ENCODE data around the gene ELP5.
A peak's percentile ranks its signal among the peaks of the same experiment; 100 is the strongest.

ELP5 gene

DNA sequence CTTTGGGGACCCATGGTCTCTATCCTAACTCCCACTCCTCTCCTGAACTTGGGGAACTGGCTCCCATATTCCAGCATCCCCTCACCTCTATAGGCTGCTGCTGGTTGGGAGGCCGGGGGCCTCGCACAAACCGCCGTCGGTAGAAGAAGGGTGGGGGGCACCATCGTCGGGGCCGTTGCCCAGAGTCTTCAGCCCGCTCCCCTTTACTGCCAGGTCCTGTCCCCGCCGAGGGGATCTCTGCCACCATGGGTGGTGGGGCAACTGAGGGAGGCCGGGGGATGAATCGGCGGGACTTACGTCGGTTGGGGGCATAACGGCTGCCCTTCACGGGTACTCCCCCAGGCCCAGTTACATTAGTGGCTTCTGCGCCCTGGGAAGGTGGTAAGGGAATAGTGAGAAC is 38.2 kb downstream of the ELP5 start:
- no peak for DNase-seq

DNA sequence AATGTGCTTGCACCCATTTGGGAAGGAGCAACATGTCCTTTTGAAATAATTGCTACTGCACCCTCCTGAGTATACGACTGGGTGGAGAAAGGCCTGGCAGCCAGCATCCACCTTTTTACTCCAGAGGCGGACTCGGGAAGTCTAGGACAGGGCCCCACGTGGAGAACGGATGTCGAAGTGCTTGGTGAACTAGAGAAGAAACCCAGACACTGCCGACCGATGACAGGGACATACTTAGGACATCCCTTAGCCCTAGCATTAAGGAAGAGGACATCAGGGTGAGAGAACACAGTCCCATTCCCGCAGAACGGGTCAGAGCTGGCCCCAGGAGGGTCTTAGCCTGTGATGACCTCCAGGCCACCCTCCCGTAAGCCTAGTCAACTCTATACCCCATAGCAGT is 38.7 kb downstream of the ELP5 start:
- DNase-seq, result no peak

DNA sequence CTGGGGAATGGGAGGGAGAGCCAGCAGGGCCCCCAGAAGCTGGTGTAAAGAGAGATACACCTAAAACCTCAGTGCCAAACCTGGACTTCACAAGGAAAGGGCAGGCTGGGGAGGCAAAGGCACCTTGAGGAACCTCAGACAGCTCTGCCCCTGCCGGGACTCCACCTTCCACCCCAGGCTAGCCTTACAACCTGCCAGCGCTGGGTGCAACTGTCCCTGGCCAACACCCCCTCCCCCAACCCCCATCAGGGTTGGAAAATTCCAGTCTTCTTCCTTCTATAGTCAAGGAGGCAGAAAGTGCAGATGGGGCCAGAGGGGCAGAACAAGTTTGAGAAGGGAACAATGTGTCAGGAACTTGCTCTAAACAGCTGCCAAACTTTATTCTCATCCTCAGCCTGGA is 40.2 kb downstream of the ELP5 start:
- DNase-seq, result no peak

DNA sequence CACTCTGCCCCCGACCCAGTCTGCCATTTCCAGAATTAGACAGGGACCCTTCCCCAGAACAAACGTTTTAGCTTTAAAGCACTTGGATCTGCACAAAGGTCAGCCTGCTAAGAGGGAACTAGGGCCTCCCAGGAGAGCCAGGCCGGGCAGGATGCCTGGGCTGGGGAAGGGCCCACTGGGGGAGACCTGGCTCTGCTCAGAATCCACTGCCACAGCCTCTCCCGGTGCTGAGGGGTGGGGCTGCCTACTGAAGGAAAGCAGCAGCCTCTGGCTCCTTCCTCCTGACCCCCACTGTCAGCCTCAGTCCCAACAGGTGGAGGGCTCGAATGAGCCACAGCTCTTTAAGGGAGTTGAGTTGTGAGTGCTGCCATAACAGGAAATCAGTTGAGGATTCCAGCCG is 40.7 kb downstream of the ELP5 start:
- no peak for DNase-seq

DNA sequence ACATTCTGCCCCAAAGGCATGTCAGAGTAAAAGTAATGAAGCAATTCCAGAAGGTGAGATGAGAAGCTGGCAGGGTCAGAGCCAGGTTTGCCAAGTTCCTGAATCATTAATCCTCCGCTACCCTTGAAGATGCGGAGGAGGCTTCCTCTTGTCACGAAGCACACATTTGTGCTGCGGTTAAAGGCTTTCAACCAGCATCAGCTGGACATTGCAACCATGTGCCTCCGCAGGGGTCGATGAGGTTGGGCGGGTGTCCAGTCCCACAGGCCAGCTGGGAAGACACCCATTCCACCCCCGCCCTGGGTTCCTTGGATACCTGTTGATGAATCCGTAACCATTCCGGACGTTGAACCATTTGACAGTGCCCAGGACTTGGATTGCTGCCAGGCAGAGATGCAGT is 41.1 kb downstream of the ELP5 start:
- DNase-seq, result no peak

DNA sequence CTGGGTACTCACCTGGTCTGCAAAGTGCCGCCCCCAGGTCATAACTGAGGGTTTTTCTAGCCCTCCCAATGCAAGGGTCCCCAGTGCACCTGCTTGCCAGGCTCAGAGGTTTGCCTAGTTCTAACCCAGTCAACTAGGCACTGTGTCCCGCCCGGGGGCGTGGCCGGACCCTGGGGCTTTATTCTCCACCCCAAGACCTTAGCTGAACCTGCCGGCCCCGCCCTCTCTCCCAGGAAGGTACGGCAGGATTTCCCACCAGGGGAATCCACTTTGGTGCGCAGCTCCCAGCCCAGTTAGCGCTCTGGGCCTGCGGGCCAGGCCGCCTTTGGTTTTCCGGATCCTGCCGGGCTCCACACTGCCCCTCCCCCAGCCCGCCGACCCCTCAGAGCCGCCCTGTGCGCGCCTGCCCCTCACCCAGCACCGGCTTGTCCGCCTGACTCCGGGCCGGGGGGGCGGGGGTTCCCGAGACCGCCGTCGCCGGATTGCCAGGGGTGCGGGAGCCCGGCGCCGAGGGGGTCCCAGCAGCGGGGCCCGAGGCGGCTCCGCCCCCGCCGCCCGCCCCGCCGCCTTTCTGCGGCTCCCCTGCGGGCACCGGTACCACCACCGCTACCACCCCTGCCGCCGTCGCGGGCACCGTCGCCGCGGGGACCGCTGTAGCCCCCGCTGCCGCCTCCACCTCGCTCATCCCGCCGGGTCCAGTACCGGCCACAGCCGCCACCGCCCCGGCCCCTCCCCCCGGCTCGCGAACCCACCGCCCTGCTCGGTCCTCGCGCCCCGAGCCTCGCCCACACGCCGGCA is 42.0 kb downstream of the ELP5 start:
- no peak for DNase-seq

DNA sequence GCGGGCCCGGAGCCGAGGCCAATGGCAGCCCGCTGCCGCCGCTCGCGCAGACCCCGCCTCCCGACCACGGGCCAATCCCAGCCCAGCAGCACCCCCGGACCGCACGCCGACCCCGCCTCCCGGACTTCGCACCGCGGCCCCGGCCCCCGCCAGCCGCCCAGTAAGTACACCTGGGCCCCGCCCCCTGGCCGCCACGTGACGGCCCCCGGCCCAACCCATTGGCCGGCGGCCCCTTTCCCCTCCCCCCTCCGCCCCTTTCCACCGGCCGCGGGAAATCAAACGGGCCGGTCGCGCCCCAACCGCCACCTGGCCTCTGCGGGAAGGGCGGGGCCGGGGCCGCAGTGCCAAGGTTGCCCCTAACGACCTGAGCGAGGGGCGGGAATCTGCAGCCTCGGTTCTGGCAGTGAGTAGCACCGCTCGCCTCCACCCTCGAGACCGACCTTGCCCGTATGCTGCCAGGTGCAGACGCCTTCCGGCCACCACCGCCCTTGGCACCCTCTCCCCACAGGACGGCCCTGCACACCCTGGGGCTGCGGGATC is 42.7 kb downstream of the ELP5 start, which contains the start of gene YBX2:
Gene YBX2, minus strand, starts transcription at position 26 of the 540 bp plus-strand sequence. CDS start 139 bp downstream, outside the sequence.
- DNase-seq, result peak in 1 of 2 experiments; percentile 49

DNA sequence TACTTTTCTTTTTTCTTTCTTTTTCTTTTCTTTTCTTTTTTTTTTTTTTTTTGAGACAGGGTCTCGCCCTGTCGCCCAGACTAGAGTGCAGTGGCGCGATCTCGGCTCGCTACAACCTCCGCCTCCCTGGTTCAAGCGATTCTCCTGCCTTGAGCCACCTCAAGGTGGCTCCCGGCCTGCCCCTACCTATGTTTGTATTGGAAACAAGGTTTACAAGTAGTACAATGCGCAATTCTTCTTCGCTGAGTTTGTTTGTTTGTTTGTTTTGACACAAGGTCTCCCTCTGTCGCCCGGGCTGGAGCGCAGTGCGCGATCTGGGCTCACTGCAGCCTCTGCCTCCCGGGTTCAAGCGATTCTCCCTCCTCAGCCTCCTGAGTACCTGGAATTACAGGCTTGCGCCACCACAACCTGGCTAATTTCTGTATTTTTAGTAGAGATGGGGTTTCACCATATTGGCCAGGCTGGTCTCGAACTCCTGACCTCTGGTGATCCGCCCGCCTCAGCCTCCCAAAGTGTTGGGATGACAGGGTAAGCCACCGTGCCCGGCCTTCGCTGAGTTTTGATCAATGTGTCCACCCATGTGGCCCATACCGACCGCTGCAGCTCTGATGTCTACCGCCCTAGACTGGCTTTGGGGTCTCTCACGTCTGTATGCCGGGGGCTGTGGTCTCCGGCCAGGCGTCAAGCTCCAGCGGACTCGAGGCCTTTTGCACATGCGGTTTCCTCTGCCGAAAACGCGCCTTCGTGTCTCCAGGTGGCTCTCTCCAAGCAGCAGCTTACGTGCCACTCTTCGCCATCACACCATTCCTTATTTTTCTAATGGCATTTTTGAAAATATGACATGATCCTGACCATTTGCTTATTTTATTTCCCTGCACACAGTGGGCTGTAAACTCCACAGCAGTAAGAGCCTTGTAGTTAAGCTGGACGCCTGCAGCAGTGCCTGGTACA is 43.5 kb downstream of the ELP5 start:
- DNase-seq, result no peak

DNA sequence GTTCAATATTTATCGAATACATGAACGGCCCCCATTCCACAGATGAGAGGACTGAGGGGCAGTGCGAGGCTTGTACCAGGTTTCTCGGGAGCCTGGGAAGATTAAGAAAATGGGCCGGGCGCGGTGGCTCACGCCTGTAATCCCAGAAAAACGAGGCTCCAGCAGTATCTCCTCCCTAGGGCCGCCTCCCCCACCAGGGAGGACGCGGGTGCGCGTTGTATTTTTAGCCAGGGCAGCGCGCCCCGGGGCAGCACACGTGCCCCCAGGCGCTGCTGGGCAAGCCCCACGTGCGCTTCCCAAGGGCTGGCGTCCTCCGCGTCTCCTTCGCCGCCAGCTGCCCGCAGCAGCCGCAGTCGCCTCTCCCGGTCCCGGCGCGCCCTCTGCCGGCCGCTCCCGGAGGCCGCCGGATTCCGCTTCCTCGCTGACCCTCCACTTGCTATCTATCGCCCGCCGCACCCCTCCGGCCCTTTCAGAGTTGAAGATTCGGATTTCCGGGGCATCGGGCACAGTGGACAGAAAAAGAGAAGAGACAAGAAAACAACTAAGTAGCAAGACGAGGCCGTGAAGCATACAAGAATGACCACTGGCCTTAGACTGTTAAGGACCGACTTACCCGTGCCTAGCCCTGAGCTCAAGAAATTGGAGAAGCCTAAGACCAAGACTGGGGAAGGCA is 44.3 kb downstream of the ELP5 start:
- peak; percentile 34 to 62 for DNase-seq

DNA sequence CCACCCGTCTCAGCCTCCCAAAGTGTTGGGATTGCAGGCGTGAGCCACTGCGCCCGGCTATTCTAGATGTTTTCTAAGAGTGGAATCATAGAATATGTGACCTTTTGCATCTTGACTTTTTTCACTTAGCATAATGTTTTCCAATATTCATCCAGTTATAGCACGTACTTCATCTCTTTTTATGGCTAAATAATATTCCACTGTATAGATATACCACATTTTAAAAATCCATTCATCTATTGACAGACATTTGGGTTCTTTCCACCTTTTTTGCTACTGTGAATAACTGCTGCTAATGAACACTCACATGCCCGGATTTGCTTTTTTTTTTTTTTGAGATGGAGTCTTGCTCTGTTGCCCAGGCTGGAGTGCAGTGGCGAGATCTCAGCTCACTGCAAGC is 52.2 kb downstream of the ELP5 start:
- DNase-seq, result no peak

DNA sequence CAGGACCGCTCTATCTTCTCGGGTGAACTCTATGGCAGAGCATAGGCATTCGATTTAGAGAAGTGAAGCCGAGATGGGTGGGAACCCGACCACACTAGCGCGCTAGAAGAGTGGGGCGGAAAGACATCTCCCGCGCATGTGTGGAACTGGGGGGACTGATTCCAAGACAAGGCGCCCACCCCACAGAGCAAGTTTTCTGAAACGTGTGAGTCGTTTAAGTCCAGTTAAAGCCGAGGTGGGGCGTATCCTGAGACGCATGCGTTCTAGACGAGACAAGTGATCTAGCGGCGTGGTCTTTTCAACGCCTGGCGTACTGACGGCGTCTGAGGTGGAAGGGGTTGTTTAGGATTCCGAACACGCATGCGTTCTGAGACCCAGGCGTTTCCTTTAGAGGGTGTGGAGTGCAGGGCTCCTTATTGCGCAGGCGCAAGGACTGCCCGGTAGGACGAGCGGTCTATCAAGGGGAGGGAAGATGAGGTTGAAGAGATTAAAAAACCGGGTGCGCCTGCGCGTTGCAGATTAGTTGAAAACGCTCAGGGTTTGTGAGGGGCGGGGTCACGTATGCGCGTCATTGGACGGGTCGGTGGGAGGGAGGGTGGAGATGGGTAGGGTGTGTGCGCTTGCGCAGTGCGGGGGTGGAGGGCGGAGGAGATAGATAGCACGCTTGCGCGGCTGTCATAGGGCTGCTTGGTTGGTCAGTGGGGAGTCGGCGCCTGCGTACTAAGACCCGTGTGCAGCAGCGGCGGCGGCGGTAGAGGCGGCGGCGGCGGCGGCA is 55.1 kb downstream of the ELP5 start, which contains the start of gene EIF5A:
Gene EIF5A, plus strand, starts transcription at position 718 of the 775 bp plus-strand sequence. CDS start 2,008 bp downstream, outside the sequence.
- peak; percentile 100 for DNase-seq

DNA sequence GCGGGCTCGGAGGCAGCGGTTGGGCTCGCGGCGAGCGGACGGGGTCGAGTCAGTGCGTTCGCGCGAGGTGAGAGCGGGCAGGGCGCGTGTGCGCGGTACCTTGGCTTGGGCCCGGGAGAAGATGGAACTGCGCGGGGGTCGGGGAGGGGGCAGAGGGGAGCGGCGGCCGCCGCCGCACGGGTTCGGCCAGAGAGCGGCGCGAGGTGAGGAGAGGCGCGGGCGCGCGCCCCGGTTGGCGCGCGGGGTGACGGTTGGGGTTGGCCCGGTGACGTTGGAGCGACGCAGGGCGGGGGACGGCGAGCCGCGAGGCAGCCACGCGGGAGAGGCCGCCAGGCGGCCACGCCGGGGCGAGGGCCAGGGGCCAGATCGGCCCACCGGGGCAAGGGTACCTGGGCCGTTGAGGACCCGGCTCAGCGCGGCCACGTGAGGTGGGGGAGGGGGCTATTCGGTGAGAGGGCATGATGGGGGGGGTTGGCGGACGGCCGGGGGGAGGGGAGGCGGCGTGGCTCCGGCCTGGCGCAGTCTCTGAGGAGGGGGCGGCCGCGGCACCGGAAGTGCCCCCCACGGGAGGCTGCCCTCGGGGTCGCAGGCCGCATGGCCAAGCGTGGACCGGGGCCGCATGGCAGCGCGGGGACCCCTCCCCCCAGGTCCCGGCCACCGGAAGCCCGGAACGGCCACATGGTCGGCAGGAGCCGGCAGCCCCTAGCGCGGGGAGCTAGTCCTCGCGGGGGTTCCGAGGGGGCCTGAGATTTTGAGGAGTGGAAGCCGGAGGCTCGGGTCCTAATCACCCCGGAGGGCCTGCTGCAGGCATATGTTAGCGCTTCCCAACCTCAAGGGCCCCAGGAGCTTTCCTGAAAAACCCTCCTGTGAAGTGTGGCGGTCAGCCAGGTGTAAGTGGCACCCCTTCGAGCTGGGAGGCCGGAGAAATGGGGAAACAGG is 55.9 kb downstream of the ELP5 start:
- DNase-seq, result no peak

DNA sequence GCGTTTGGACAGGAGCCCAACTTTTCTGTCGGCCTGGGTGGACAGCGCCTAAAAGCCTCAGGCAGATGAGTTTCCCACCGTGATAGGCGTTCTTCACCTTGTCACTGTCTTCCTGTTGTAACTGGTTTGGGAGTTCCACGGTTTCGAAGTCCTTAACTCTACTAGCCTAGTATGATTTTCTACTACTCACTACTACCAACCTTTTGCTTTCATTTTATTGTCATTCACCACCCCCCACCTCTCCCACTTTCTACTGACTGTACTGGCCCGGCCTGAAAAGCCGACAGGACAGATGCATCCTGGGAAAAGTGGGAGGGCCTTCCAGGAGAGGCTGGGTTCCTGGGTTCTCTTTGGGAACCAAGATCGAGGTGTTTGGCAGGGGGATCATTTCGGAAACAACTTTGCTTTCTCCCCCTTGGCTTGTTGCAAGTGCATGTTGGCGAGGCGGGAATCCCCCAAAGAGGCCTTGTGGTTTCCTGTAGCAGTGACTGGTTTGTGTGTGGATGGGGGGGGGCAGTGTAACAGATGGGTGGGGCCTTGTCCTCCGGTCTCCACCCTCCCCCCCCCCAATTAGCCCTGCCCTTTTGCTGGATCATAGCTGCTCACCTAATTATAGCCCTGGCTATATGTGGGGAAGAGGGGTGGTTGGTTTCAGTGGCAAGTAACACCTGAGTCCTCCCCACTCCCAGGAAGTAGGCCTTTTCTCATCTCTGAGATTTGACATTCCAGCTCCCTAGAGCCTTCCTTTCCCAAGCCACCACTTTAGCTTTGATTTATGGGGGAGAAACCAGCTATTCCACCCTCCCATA is 56.8 kb downstream of the ELP5 start:
- DNase-seq, result peak; percentile 58 to 84
